Gastroesophageal sphincter (tissue), 4 donors: ENCODE measurements around the gene BCAS3. TPM values are rescaled to one million over a fixed set of nuclear protein-coding genes. Genes with fewer than 3 reads are reported as not detected.

Experiments
- ATAC-seq: fragments of 150-250 bp; one replicate; pipeline ENCODE4 v1.9.1; 2016; ENCODE audit warnings: mild to moderate bottlenecking, moderate library complexity
- H3K27ac ChIP-seq, 4 donors: fragments of 200-600 bp; sonication (generic) in 3 of 4; 1 replicate in 3 of 4; 2 replicates in 1 of 4; pipeline ENCODE4 v1.5.1; 2016 to 2019
- H3K27me3 ChIP-seq: fragments of 200-600 bp; sonication (generic); one replicate; pipeline ENCODE4 v1.5.1; 2019
- H3K36me3 ChIP-seq, 2 donors: fragments of 200-600 bp; sonication (generic); one replicate each; pipeline ENCODE4 v1.5.1; 2019; ENCODE audit warnings: control low read depth in 1 of 2
- H3K4me1 ChIP-seq, 3 donors: fragments of 200-600 bp; sonication (generic); 1 replicate in 2 of 3; 2 replicates in 1 of 3; pipeline ENCODE4 v1.5.1; 2016 to 2019; ENCODE audit warnings: control low read depth in 2 of 3
- H3K4me3 ChIP-seq, 2 donors: fragments of 200-600 bp; sonication (generic); one replicate each; pipeline ENCODE4 v1.5.1; 2019; ENCODE audit warnings: mild to moderate bottlenecking in 1 of 2, moderate library complexity in 1 of 2
- H3K9me3 ChIP-seq, 3 donors: fragments of 200-600 bp; sonication (generic); one replicate each; pipeline ENCODE4 v1.5.1; 2017 to 2019; ENCODE audit warnings: control low read depth in 2 of 3
- CTCF ChIP-seq, 4 experiments: fragments of 200-600 bp in 2 of 4; fragments of 450-650 bp in 2 of 4; sonication (generic) in 1 of 4; IDR thresholded peaks; one replicate each; pipeline ENCODE4 v1.5.1; 2017 to 2019; ENCODE audit warnings: antibody characterized with exemption in 4 of 4, mild to moderate bottlenecking in 2 of 4, moderate library complexity in 2 of 4
- EP300 ChIP-seq: sonication (generic); formaldehyde crosslinking; IDR thresholded peaks from one replicate; pipeline ENCODE4 v1.6.1; 2017; ENCODE audit warnings: antibody characterized with exemption, mild to moderate bottlenecking
- POLR2A ChIP-seq, 2 donors: fragments of 450-650 bp; IDR thresholded peaks; one replicate each; pipeline ENCODE4 v1.6.1; 2017; ENCODE audit warnings: antibody characterized with exemption in 2 of 2, mild to moderate bottlenecking in 2 of 2, moderate library complexity in 1 of 2
- POLR2AphosphoS5 ChIP-seq: sonication (generic); formaldehyde crosslinking; IDR thresholded peaks from one replicate; pipeline ENCODE4 v1.6.1; 2017; ENCODE audit warnings: antibody characterized with exemption
- WGBS, 2 donors: methylation state at CpG; one replicate each; pipeline ENCODE4 v1.1.5; 2018; ENCODE audit warnings: low coverage in 1 of 2; 5-methylcytosine and 5-hydroxymethylcytosine counted together
- total RNA-seq, 4 donors: library from RNA; depleted of rRNA; stranded (reverse); fragments of >200 nt; gene quantifications; one replicate each; pipeline ENCODE4 v1.1.0, GENCODE V29; 2016

The BCAS3 gene
- total RNA-seq, 4 donors from 2014 or later = 18.8 to 37.0 (median 34.5) TPM

- Histone ChIP-seq H3K9me3 (no peaks in the 10 kb centered on the region), H3K4me1 (peaks cover 0 to 3% (median 0%) of the 10 kb centered on the region in 3 donors), H3K4me3 (no peak overlapping the region), H3K36me3 (peaks cover 0 to 13% of the 10 kb centered on the region in 2 donors), H3K27ac (no peak overlapping the region), H3K27me3 (no peaks in the 10 kb centered on the region)
- ATAC-seq = no peak
- no peak for TF ChIP-seq EP300
- no peak for TF ChIP-seq CTCF (IDR thresholded peaks at IDR 0.05)
- TF ChIP-seq POLR2A (IDR thresholded peaks at IDR 0.05) = no peak
- no peak for TF ChIP-seq POLR2AphosphoS5
- 90% methylated on average over 4 to 9 of the region's 9 CpGs for WGBS, 2 donors
Observed at GRCh38 chr17:60717814-60718213, 40.2 kb downstream of the BCAS3 start.

GRCh38 chr17:60720763-60721531 is 43.3 kb downstream of the BCAS3 start:
- ATAC-seq = no peak
- whole genome bisulfite sequencing, 2 donors = 8 to 38% methylated on average over 2 to 5 of the region's 5 CpGs
- Histone ChIP-seq H3K9me3 (no peaks in the 10 kb centered on the region), H3K36me3 (no peaks in the 10 kb centered on the region), H3K4me3 (no peak overlapping the region), H3K4me1 (peaks cover 0 to 3% (median 0%) of the 10 kb centered on the region in 3 donors), H3K27ac (no peak overlapping the region), H3K27me3 (no peaks in the 10 kb centered on the region)
- TF ChIP-seq POLR2A (IDR thresholded peaks at IDR 0.05) (no peak), CTCF (IDR thresholded peaks at IDR 0.05) (peak; percentile 74 to 85 (median 81))

- no peak for ATAC-seq
- H3K9me3 ChIP-seq = no peaks in the 10 kb centered on the region
- peaks cover 0 to 3% (median 0%) of the 10 kb centered on the region in 3 donors for H3K4me1 ChIP-seq
- H3K4me3 ChIP-seq = no peak overlapping the region
- H3K27ac ChIP-seq = no peak overlapping the region
- H3K36me3 ChIP-seq = no peaks in the 10 kb centered on the region
- TF ChIP-seq CTCF (IDR thresholded peaks at IDR 0.05) = no peak
- TF ChIP-seq POLR2A (IDR thresholded peaks at IDR 0.05) = no peak
- TF ChIP-seq EP300 = no peak
- no peak for TF ChIP-seq POLR2AphosphoS5
- no peaks in the 10 kb centered on the region for H3K27me3 ChIP-seq
Observed at GRCh38 chr17:60724647-60725046, 47.0 kb downstream of the BCAS3 start.

- no peak for ATAC-seq
- no peaks in the 10 kb centered on the region for H3K36me3 ChIP-seq
- no peaks in the 10 kb centered on the region for H3K27me3 ChIP-seq
- 86 to 91% methylated on average over 6 of the region's 6 CpGs for WGBS, 2 donors
- H3K4me3 ChIP-seq = no peak overlapping the region
- H3K4me1 ChIP-seq = no peaks in the 10 kb centered on the region
- no peak overlapping the region for H3K27ac ChIP-seq
- H3K9me3 ChIP-seq = no peaks in the 10 kb centered on the region
- no peak for TF ChIP-seq POLR2AphosphoS5
- no peak for TF ChIP-seq POLR2A (IDR thresholded peaks at IDR 0.05)
- TF ChIP-seq CTCF (IDR thresholded peaks at IDR 0.05) = no peak
- TF ChIP-seq EP300 = no peak
Observed at GRCh38 chr17:60729854-60730253, 52.2 kb downstream of the BCAS3 start.

GRCh38 chr17:60730273-60730672 is 52.6 kb downstream of the BCAS3 start:
- TF ChIP-seq EP300 = no peak
- no peak for TF ChIP-seq POLR2AphosphoS5
- TF ChIP-seq POLR2A (IDR thresholded peaks at IDR 0.05) = no peak
- no peak for TF ChIP-seq CTCF (IDR thresholded peaks at IDR 0.05)
- Histone ChIP-seq H3K9me3 (no peaks in the 10 kb centered on the region), H3K27ac (no peak overlapping the region), H3K27me3 (no peaks in the 10 kb centered on the region), H3K4me3 (no peak overlapping the region), H3K4me1 (no peaks in the 10 kb centered on the region), H3K36me3 (no peaks in the 10 kb centered on the region)
- WGBS, 2 donors = 55 to 61% methylated on average over 3 of the region's 3 CpGs
- no peak for ATAC-seq
